Stimulated activated CD8-positive, alpha-beta memory T cell treated with anti-CD3 and anti-CD28 coated beads, Interleukin-15, amount 100 ng/mL, for 48 hours (primary cell): ENCODE measurements around the gene PTP4A2.
"Not testable (repeated sequence)": the region's sequence is repeated elsewhere in the genome, so short reads cannot be mapped to it uniquely, and the experiment has no call there.

Source experiments
- DNase-seq, 2 donors: peaks; one replicate each; pipeline ENCODE4 v3.0.0-alpha.2; 2020; ENCODE audit warnings: low read depth in 2 of 2

PTP4A2 gene

DNA sequence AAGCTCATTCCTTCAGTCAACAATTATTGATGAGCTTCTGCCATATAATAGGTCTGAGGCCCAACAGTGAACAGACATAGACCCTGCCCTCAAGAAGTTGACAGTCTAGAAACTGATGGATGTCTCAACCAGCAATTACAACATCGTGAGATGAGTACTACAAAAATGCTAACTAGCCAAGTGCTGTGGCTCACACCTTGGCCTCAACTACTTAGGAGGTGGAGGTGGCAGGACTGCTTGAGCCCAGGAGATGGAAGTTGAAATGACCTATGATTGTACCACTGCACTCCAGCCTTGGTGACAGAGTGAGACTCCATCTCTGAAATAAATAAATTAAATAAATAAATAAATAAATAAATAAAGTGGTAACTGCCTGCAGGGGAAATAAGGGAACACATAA, 11.7 kb upstream of the PTP4A2 start:
- no peak for DNase-seq

DNA sequence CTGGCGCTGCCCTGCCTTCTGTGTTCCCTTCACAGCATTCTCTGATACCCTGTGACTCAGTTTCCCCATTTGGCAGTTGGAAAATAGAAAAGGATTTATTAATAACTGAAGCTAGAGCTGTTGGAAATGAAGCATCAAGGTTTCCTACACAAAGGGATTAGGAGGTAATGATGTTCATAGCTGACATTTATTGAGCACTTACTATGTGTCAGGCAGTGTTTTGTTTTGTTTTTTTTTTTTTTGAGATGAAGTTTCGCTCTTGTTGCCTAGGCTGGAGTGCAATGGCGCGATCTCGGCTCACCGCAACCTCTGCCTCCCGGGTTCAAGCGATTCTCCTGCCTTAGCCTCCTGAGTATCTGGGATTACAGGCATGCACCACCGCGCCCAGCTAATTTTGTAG, 7.5 kb upstream of the PTP4A2 start:
- DNase-seq = not testable (repeated sequence)

DNA sequence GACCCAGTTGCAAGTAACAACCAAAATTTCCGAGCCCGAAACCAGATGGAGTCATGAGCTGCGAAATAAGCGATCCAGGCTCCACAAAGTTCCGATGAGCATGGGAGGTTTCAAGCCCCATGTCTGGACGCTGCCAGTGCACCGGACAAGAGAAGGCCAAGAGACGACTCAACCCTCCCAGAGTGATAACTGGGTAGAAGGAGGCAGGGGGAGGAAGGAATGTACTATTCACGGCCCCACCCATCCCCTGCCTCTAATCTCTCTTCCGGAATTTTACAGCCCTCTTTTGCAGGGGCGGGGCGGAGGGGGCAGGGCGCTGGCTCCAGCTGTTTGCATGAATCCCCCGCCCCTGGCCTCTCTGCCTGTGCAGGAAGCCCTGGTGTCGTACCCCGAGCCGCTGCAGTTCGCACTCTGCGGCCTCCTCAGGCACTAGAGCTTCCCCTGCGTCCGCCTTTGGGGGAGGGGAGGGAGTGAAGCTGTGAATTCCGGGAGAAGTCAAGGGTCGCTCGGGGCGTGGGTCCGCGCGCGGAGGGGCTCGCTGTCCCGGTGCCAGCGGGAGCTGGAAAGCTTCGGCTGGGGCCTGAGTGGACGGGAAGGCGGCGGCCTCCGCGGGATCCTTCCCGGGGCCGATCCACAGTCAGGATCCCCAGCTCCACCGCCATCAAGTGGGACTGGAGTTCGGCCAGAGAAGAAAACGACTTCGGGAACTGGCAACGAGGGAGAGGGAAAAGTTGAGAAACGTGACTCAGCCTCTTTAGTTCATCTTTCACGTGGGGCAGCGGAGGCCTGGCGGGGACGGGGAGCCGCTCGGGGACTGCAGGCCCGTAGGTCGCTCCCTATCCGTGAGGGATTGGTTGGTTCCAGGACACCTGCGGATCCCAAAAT, 6.3 kb upstream of the PTP4A2 start:
- DNase-seq = peak; percentile 72 to 76

DNA sequence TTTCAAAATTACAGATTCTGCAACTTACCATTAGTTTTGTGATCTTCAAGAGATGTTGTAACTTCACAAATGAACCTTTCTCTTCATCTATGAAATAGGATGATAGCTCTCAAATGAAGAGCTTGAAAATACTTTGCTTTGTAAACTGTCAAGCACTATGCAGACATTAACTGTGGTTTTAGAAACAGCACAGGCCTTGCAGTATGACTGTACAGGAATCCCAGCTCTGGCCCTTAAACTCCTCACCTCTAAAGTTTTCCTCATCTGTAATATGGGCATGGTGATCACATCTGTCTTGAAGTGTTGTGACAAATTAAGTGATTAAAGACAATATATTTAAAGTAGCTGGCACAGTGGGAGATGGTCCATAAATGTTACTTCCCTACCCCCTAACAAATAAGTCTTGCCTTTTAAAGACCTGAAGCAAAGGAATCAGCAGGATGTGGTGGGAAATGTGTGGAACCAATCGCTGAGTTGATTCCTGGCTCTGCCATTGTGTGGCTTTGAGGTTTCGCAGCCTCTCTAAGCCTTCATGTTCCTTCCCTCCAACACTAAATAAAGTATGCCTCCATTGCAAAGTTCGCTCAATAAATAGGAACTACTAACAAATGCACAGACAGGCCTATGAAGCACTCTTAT, 5.5 kb upstream of the PTP4A2 start:
- no peak for DNase-seq

DNA sequence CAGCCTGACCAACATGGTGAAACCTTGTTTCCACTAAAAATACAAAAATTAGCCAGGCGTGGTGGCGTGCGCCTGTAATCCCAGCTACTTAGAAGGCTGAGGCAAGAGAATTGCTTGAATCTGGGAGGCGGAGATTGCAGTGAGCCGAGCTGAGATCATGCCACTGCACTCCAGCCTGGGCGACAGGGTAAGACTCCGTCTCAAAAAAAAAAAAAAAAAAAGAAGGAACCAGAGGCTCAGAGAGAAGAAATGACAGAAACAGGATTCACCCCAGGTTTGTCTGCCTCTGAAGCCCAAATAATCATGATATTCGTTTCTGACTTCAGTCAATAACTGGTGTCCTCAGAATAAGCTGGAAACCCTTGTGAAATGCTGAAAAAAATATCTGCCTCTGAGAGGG, 3.9 kb upstream of the PTP4A2 start:
- not testable (repeated sequence) for DNase-seq

DNA sequence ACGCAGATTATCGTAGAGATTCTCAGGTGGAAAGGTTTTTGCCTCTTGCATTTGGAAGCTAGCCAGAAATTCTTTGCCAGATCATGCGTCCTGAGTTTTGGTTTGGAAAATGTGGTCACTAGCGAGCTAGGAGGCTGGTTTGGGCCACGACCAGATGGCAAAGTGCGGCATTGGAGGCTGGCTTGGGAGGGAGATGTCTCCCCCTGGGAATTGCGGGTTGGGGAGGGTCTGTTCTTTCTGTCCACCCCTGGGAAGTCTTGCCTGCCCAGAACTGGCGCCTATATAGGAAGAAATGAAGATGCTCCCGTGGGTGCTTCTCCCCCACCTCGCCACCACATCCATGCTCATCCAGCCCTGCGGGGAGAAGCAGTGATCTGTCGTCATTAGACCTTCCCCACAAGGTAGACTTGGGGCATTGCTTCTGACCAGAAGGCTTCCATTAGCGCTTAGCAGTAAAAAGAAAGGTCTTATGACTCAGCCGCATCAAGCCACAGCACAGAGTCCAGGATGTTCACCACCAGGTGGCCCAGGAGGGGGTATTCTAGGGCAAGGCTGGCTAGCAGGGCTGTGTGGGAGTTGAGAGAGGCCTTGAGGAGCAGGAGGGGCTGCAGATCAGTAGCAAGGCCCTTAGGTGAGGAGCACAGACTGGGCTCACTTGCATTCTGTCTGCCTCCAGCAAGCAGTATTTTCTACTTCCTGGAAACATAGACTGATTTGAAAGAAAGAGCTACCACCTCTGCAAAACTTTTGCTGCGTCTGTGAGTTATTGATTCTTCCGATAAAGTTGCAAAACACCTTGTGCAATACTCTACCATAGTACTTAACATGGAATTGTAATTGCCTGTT, 1.5 kb upstream of the PTP4A2 start:
- DNase-seq = peak; percentile 78

DNA sequence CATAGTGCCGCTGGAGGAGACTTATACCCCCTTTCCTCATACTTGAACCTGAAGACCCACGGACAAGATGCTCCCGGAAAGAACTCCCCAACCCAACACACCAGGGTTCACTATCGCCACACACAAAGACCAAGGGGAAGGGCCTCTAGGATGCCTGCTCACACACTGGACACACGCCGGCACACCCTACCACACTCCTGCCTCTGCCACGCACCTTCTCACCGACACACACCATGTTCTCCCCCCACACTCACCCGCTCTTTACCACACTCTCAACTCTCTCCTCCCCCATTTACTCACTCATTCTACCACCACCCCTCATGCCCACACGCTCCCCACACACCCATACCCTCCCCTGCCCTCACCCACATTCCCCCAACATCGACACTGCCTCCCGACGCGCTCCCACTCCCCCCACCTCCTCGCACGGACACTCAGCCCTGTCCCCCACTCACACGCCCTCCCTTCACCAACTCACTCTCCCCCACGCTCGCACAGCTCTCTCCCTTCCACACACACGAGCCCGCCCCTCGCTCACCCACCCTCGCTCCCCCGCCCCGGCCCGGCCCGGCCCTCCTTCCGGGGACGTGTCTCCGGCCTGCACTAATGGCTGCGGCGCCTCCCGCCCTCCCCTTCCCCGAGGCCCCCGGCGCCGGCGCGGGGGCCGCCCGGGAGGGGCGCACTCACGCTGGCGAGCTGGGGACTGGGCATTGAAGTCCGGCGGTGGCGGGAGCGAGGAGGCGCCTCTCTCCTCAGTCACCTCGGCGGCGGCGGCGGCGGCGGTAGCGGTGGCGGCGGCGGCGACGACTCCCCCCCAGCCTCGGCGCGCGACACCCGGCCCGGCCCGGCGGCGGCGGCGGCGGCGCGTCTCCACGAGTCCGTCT, 626 bp downstream of the PTP4A2 start:
- DNase-seq = peak; percentile 69 to 71

DNA sequence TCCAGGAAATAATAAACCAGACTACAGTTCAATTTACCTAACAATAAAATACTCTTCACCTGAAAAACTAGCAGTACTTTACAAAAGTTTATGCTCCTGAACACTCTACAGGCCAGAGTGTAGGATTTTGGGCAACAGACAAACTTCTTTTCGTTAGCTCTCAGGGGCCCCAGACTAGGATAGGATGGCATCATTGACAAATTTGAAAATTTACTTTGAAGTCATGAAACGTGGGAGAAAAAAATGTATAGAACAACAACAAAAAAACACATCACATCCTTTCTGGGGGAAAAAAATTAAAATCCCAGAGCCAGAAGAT, 1.2 kb downstream of the PTP4A2 start:
- DNase-seq = no peak

DNA sequence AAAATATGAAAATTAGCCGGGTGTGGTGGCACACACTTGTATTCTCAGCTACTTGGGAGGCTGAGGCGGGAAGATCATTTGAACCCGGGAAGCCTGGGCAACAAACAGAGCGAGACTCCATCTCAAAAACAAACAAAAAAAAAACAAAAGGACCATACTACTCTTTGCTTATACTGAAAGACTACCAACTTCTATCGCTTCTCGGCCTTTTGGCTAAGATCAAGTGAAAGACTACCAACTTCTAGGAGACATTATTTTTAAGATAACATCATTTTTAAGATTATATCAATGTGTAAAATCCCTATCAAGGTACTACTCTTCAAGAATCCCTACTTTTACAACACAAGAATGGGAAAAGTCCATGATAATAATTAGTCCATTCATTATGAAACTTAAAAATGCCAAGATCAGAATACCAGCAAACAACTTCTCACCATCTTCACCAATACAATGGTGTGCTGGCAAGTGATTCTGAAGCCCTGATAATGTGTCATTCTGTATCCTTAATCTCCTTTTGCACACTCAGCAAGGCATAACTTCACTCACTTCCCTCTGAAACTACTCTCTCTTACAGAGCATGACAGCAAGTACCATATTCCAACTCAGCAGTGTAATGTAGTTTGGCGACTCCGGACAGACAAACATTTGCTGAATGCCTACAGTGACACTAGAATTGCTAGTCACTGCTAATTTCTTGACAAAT, 1.7 kb downstream of the PTP4A2 start:
- no peak for DNase-seq

DNA sequence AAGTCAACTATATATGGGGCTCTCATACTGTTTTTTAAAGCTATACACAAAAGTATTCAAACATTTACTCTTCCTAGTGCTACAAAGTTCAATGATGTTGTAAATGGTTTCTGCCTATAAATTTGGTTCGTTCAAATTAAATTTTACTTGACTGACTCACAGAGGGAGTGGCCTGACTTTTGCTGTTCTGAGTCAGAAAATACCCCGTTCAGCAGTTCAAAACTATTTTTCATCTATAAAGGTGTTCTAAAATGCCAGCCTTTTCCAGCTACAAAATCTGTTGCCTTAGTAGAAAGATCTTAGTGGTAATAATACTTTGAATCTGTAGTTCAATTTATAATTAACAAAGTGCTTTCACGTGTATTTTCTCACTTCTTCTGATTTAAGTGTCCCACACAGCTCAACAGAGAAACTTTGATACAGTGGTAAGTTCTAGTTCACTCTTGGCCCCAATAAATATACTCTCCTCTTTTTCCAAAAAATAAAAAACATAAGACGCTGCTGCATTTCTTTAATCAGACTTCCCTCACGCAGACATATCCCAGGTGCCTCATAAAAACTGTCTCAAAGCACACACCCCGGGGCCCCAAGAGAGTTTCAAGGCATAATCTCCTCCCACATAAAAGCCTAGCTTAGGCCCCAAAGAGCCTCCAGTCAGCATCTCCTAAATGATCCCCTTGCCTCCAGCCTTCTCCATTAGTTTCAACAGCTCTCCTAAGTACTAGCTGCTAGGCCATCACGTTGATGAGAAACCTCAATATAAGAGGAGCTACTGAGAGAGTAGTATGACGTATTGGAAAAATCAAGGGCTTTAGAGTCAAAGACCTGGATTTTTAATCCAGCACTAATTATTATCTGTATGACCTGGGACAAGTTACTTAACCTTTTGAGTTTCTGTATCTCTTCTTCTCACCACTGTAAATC, 3.2 kb downstream of the PTP4A2 start:
- no peak for DNase-seq

DNA sequence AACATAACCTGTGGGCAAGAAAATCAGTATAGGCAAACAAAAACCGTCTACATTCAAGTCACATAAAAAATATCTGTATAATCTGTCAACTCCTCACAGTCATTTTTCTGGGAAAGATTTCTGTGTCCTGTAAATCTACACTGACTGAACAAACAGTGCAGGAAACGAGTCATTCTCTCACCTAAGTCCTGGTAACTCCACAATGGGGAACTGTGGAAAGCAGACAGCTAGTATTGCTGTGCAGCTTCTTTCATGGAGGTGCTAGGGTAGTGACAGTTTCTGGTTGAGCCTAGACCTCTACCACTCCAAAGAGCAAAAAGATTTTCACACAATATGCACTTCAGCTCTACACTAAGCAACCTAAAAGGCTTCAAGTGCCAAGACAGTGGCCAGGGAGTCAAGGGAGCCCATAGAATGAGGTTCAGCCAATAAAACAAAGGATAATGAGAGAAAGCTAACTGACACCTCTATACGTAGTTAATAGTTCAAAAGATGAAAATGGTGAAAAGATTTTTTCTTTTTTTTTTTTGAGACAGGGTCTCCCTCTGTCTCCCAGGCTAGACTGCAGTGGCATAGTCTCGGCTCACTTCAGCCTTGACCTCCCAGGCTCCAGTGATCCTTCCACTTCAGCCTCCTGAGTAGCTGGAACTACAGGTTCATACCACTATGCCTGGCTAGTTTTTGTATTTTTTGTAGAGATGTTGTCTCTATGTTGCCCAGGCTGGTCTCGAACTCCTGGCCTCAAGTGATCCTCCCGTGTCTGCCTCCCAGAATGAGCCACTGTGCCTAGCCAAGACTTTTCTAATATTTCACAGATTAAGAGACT, 5.5 kb downstream of the PTP4A2 start:
- no peak for DNase-seq

DNA sequence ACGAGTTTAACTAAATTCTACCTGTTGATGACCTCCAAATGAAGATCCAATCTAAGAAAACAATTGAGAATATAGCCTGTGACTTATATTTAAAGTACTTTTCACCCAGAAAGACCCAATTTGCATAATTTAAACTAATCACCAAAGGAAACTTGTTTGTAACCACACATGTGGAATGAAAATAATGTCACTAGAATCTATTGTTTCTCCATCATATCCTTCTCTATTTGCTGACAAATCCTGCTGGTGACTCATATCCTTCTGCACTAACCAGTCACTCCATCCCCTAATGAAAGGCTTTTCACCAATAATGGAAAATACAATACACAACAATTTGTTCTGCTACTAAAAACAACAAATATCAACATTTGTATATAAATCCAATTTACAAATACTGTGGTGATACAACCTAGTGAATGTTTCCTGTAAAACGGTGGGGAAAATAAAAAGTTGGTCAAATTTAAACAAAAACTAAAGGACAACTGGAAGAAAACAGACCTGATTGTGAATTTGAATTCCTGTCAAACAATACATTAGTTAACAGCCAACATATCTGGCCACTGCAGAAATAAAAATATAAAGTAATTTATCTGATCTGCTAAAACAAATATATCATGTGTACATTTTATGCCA, 6.5 kb downstream of the PTP4A2 start:
- no peak for DNase-seq

DNA sequence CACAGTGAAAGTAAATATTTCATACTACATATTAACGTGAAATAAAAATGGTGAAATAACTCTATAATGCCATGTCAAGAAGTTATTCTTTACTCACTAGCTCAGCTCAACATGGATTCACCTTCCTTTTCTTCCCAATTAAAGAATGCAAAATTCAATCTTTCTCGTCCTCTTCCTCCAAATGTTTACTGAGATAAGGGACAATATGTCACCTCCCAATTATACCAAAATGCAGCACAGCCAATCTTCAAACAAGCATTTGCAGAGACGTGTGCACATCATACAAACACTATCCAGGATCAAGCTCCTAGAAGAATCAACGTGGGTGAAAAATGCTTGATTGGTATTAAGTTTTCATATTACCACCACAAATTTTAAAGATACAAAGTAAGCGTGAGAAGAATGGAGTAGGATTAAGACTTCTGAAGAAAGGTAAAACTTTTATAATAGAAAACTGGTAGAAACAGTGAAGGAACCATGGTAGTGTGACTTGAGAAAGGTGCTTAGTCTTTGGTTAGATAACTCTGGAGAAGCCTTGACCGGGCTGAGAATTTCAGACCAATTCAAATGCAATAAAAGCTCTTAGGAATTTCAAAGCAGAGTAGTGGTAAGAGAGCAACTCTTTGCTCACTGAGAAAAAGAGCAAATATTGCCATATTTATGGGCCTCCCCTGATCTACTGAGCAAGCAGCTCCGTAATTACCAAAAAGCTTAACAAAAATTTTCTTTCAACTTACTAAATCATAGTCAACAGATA, 7.2 kb downstream of the PTP4A2 start:
- no peak for DNase-seq

DNA sequence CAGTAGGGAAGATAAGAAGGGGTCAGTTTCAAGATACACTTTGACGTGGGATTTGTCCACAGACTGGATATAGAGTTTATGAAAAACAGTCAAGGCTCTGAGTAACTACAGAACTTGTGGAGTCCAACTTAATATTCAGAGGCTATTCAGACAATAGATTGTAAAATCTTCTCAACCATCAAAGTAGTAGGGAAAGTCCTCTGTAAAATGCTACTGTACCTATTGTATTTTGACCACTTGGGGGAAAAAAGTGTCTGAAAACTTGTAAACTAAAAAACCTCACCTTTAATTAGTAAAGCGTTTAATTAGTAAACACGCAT, 10.5 kb downstream of the PTP4A2 start:
- no peak for DNase-seq

DNA sequence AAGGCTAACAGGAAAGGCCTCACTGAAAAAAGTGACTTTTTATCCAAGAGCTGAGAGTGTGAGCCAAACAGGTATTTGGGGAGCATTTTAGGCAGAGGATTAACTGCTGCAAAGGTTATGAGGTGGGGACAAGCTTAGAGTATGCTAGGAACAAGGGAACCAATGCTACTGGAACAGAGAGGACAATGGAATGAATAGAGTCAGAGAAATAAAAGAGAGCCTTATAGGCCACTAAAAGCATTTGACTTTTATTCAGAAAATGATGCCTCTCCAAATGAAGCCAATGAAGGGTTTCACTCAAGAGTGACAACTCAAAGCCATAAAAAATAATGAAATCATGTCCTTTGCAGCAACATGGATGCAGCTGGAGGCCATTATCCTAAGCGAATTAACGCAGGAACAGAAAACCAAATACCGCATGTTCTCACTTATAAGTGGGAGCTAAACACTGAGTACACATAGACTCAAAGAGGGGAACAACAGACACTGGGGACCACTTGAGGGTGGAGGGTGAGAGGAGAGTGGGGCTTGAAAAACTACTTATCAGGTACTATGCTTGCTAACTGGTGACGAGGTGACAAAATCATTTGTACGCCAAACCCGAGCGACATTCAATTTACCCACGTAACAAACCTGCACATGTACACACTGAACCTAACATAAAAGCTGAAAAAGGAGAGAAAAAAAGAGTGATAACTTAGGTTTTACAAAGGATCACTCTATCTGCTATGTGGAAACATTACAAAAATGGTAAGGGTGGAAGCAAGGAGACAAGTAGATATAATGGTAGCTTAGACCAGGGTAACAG, 11.1 kb downstream of the PTP4A2 start:
- DNase-seq = no peak

DNA sequence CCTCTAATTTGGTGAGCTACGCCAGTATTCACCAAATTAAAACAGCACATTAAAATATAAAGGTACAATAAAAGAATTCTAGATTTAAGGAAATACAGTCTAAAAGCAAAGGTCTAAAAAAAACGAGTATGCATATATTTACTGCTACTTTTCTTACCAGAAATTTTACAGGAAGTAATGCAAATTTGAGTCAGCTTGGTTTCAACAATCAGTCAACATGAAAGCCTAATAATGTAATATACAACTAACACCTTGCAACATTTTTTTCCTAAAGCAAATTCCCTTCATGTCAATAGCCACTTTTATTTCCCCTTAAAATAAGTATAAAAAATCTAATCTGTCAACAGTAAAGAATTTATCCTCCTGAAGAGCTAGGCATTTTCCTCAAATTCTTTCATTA, 11.9 kb downstream of the PTP4A2 start:
- no peak for DNase-seq

DNA sequence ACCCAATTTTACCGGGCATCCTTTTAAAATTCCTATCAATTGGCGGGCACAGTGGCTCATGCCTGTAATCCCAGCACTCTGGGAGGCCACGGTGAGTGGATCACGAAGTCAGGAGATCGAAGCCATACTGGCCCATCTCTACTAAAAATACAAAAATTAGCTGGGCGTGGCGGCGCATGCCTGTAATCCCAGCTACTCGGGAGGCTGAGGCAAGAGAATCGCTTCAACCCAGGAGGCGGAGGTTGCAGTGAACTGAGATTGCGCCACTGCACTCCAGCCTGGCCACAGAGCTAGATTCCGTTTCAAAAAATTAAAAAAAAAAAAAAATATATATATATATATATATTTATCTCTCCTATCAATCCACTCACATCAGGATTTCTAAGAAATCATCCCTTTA, 12.3 kb downstream of the PTP4A2 start:
- DNase-seq = not testable (repeated sequence)
